IMR-90 (cell line): ENCODE results near the gene MPST.

Experiments
- BHLHE40 ChIP-seq: fragments of 150-350 bp; IDR thresholded peaks from 2 replicates; pipeline ENCODE4 v1.6.1; 2016; ENCODE audit warnings: mild to moderate bottlenecking, low read depth, low read length
- CEBPB ChIP-seq: IDR thresholded peaks from 2 replicates; pipeline ENCODE4 v1.6.1; 2012; ENCODE audit warnings: low read depth, low read length, improper control_type of control experiment
- CHD1 ChIP-seq: IDR thresholded peaks from 2 replicates; pipeline ENCODE4 v1.6.1; 2012; ENCODE audit warnings: low read depth, low read length, improper control_type of control experiment
- MAFK ChIP-seq: IDR thresholded peaks from 2 replicates; pipeline ENCODE4 v1.6.1; 2012; ENCODE audit warnings: low read depth, low read length, improper control_type of control experiment
- MXI1 ChIP-seq: IDR thresholded peaks from 2 replicates; pipeline ENCODE4 v1.6.1; 2012; ENCODE audit warnings: low read depth, mild to moderate bottlenecking, low read length, moderate library complexity, borderline replicate concordance
- NFE2L2 ChIP-seq: fragments of 150-350 bp; IDR thresholded peaks from 2 replicates; pipeline ENCODE4 v1.6.1; 2016; ENCODE audit warnings: low read depth, mild to moderate bottlenecking, low read length
- POLR2A ChIP-seq: IDR thresholded peaks from 2 replicates; pipeline ENCODE4 v1.6.1; 2012; ENCODE audit warnings: mild to moderate bottlenecking, low read depth, low read length
- RAD21 ChIP-seq: IDR thresholded peaks from 2 replicates; pipeline ENCODE4 v1.6.1; 2012; ENCODE audit warnings: low read length, improper control_type of control experiment
- SMC3 ChIP-seq: fragments of 150-350 bp; IDR thresholded peaks from 2 replicates; pipeline ENCODE4 v1.6.1; 2016; ENCODE audit warnings: low read depth, mild to moderate bottlenecking, antibody characterized with exemption, low read length, moderate library complexity
- TF ChIP-seq, protein P1 (sequence below): conservative IDR thresholded peaks from 2 replicates; pipeline ENCODE4 v1.5.1; 2012; ENCODE audit warnings: mild to moderate bottlenecking, low read depth, low read length, improper control_type of control experiment
- TF ChIP-seq, protein P2 (sequence below): fragments of 150-350 bp; IDR thresholded peaks from 2 replicates; pipeline ENCODE4 v1.6.1; 2017; ENCODE audit warnings: mild to moderate bottlenecking, antibody characterized with exemption, low read length, low read depth
- TF ChIP-seq, protein P3 (sequence below): fragments of 150-350 bp; IDR thresholded peaks from 2 replicates; pipeline ENCODE4 v1.6.1; 2016; ENCODE audit warnings: low read depth, mild to moderate bottlenecking, low read length, moderate library complexity, borderline replicate concordance

DNA sequence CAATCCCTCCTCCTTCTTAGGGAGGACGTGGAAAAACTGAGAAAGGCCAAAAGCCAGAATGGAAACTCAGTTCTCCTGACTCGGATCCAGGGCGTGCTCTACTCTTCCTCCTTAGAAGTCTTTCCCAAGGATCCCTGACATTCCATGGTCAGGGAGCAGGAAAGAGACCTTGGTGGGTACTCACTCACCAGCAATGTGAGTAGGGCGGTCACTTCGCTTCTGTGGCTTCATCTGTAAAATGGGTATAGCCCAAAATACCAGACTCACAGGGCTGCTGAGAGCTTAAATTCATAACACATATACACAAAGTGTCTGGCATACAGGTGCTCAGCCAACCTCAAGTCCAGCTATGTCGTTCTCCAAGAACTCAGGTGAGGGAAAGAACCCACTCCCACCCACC lies 31.4 kb downstream of the MPST start:
- TF ChIP-seq POLR2A: no peak
- no peak for TF ChIP-seq SMC3
- TF ChIP-seq, protein P1, sequence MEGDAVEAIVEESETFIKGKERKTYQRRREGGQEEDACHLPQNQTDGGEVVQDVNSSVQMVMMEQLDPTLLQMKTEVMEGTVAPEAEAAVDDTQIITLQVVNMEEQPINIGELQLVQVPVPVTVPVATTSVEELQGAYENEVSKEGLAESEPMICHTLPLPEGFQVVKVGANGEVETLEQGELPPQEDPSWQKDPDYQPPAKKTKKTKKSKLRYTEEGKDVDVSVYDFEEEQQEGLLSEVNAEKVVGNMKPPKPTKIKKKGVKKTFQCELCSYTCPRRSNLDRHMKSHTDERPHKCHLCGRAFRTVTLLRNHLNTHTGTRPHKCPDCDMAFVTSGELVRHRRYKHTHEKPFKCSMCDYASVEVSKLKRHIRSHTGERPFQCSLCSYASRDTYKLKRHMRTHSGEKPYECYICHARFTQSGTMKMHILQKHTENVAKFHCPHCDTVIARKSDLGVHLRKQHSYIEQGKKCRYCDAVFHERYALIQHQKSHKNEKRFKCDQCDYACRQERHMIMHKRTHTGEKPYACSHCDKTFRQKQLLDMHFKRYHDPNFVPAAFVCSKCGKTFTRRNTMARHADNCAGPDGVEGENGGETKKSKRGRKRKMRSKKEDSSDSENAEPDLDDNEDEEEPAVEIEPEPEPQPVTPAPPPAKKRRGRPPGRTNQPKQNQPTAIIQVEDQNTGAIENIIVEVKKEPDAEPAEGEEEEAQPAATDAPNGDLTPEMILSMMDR: no peak
- TF ChIP-seq NFE2L2: no peak
- TF ChIP-seq MXI1: no peak
- TF ChIP-seq, protein P2, sequence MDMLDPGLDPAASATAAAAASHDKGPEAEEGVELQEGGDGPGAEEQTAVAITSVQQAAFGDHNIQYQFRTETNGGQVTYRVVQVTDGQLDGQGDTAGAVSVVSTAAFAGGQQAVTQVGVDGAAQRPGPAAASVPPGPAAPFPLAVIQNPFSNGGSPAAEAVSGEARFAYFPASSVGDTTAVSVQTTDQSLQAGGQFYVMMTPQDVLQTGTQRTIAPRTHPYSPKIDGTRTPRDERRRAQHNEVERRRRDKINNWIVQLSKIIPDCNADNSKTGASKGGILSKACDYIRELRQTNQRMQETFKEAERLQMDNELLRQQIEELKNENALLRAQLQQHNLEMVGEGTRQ: no peak
- TF ChIP-seq BHLHE40: no peak
- no peak for TF ChIP-seq RAD21
- no peak for TF ChIP-seq CEBPB
- no peak for TF ChIP-seq MAFK
- no peak for TF ChIP-seq CHD1
- TF ChIP-seq, protein P3, sequence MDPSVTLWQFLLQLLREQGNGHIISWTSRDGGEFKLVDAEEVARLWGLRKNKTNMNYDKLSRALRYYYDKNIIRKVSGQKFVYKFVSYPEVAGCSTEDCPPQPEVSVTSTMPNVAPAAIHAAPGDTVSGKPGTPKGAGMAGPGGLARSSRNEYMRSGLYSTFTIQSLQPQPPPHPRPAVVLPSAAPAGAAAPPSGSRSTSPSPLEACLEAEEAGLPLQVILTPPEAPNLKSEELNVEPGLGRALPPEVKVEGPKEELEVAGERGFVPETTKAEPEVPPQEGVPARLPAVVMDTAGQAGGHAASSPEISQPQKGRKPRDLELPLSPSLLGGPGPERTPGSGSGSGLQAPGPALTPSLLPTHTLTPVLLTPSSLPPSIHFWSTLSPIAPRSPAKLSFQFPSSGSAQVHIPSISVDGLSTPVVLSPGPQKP: no peak
